HEK293T (cell line): ENCODE data around the gene GALNT18.

Experiments used
- ARNT ChIP-seq: fragments of 450-650 bp; IDR thresholded peaks from 2 replicates; pipeline ENCODE4 v1.6.1; 2017; ENCODE audit warnings: mild to moderate bottlenecking
- BHLHE40 ChIP-seq: fragments of 450-650 bp; IDR thresholded peaks from 2 replicates; pipeline ENCODE4 v1.6.1; 2016; ENCODE audit warnings: mild to moderate bottlenecking, moderate library complexity, borderline replicate concordance
- ELF4 ChIP-seq: fragments of 450-650 bp; IDR thresholded peaks from 2 replicates; pipeline ENCODE4 v1.6.1; 2017; ENCODE audit warnings: antibody characterized with exemption
- FOXK2 ChIP-seq: fragments of 450-650 bp; IDR thresholded peaks from 2 replicates; pipeline ENCODE4 v1.6.1; 2016; ENCODE audit warnings: mild to moderate bottlenecking
- FOXM1 ChIP-seq: fragments of 450-650 bp; IDR thresholded peaks from 2 replicates; pipeline ENCODE4 v1.6.1; 2017; ENCODE audit warnings: mild to moderate bottlenecking, borderline replicate concordance
- SUZ12 ChIP-seq: fragments of 450-650 bp; IDR thresholded peaks from 2 replicates; pipeline ENCODE4 v1.6.1; 2016; ENCODE audit warnings: mild to moderate bottlenecking

GRCh38 chr11:11391796-11392463 lies 229.9 kb downstream of the GALNT18 start:
- TF ChIP-seq FOXK2: no peak
- no peak for TF ChIP-seq ARNT
- no peak for TF ChIP-seq BHLHE40
- no peak for TF ChIP-seq FOXM1
- TF ChIP-seq ELF4: no peak
- TF ChIP-seq SUZ12: no peak
